ENCODE measurements around the gene COX19.

The COX19 gene, protein sequence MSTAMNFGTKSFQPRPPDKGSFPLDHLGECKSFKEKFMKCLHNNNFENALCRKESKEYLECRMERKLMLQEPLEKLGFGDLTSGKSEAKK

DNA sequence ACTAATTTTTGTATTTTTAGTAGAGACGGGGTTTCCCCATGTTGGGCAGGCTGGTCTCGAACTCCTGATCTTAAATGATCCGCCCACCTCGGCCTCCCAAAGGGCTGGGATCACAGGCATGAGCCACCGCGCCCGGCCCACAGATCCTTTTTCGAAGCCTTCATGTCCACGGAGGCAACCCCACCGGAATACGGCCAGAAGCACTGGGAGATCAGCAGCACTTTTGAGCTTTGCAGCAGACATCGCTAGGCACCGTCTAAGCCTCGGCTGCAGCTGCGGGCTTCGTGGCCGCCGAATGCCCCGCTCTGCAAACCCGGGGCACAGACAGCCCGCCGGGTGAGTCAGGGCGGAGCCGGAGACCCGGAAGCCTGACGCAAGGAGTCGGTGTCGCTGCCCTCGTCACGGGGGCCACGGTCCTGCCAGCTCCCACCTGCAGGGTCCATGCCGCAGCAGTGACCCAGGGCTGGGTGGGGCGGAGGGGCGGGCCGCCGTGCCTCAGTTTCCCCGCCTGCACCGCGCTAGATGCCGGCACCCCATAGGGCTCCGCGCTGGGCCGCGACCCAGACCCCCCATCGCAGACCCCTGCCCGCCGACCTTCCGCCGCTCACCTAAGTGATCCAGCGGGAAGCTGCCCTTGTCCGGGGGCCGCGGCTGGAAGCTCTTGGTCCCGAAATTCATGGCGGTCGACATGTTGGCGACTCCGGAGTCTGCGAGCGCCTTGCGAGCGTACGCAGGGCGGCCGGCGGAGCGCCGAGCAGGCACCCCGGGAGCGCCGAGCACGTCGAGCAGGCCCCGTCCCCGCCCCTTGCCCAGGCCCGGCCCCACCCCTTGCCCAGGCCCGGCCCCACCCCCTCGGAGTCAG is at the start of gene COX19:
Gene COX19 (minus strand): TSS at position 730 of the 862 bp plus-strand sequence. CDS start 40 bp downstream, at position 690.
- DNase-seq, result peak; percentile 76

DNA sequence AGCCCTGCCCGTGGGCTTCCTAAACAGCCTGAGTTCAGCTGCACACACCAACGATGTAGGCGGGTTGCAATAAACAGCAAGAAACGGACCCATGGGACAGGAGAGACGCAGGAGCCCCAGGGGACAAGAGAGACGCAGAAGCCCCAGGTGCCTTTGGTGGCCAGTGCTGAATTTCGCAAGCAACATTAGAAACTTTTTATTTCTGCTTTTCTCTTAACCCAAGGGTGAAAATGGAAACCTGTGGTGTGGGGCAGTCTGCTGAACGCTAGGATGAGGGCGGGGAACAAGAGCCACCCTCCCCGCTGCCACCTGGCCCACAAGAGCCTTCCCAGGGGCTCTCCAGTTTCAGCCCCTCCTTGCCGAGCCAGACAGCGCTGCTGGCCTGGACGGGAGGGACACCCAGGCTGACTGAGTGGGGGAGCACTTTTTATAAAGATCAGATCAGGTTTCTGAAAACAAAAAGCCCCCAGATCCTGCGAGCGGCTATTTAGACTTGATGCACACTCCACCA is 49.0 kb upstream of the COX19 start:
- DNase-seq, result no peak

DNA sequence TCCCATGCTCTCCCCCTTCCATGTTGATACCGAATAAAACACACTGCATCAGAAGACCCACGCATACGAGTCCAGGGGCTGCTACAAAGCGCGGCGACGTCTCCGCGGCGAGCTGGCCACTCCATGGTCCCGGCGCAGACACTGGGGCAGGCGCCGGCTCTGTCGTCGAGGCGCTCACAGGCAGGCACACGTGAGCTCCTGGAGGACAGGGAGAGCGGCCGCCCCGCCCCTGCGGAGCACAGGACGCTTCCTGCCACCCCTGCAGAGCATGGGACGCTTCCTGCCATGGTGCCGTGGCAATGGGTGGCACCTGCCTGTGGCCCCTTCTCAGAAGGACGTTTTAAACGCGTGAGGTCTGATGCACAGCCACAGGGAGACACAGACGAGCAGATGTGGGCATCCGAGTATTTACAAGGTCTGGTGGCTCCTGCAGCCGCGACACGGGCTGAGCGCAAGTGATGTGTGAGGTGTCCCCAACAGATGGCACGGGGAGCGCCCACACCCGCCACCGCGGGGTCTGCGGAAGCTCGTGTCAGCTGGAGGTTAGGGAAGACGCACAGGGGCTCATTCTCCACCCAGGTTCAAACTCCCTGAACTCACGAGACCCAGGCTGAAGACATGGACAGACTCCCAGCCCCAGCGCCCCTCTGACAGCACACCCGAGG is 47.6 kb upstream of the COX19 start:
- DNase-seq, result no peak

DNA sequence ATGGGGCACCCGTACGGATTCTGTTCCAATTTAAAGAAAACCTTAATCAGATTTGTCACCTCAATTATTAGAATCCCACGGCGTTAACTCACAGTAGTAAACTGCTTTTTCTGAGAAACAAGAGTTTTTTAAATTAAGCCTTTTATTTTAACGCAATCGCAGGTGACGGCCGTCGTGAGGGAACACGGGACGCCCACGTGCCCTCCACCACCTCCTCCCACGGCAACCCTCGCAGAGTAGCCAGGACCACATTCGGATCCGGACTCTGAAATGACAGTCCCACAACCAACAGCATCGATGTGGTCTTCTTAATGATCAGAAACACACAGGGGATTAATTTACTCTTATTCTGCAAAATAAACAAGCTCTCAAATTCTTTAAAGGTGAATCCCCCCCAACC is 47.0 kb upstream of the COX19 start:
- no peak for DNase-seq

DNA sequence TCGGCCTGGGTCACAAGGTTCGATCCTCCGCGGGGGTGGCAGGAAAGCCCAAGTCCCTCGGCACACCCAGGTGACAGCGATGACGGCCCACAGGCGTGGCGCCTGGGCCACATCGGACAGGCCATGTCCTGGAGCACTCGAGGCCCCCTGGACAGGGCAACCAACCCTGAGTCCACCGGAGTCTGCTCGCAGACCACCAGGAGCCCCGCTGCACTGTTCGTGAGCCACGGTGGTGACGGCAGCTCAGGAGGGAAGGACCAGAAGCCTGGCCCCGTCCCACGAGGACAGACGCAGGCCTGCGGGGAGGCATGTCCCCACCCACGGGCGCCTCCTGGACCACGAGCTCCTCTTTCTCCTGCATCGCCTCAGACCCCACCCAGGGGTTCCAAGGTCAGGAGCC is 46.6 kb upstream of the COX19 start:
- DNase-seq, result no peak

DNA sequence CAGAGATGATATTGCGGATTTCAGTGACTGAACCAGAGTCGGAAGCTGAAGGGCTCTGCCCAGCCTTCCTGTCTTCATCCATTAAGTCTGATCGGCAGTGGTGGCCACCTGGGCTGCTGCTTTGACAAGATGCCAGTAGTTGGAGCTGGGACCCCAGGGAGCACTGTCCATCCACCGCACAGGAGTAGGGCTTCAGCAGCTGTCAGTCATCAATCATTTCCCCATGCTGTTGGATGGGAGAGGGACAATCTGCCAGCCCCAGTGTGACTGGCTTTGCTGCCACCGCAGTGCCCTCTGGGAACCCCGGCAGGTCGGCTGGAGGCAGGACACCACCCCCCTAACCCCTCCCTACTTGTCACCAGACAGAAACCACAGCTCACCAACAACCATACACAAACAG is 46.0 kb upstream of the COX19 start:
- DNase-seq, result no peak

DNA sequence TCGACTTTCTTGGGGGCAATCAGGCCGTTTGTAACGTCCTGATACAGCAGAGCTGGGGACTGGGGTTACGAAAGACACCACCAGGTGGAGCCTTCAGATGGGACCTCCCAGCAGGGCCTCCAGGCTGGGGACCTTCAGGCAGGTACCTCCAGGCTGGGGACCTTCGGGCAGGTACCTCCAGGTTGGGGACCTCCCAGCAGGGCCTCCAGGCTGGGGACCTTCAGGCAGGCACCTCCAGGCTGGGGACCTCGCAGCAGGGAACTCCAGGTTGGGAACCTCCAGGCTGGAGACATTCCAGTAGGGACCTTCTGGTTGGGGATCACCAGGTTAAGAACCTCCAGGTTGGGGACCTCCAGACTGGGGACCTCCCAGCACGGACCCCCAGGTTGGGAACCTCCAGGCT is 45.5 kb upstream of the COX19 start:
- DNase-seq, result no peak

DNA sequence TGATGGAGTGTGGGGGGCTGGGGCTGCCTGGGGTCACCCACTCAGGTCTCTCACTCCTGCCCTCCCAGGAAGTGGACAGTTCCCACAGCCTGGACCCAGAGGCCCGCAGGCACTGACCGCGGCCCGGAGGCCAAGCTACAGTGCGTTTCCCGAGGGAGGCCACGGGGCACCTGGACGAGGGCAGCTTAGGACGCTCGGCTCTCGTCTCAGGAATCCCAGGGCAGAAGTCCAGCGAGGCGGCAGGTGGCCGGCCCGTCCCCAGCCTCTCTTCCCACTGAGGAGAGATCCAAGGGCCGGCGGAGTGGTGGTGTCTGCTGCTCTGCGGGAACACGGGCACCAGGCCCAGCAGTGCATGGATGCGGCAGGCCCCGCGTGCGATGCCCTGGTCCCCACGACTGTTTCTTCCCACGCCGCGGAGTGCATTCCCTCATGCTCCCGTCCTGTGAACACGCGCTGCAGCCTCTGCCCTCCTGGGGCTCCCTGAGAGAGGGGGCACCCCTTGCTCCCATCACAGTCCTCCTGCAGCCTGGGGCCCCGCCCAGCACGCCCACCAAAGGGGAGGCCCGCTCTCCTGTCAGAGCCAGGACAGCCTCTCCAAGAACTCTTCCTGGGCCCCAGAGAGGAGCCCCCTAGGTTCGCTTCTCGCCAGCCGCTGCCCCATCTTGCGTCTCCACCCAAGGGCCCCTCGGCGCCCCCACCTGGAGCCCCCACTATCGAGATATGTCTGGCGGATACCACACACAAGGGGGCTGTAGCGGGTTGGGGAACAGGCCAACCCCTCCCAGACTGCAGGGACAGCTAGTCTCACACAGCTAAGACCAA is 44.7 kb upstream of the COX19 start:
- DNase-seq, result no peak

DNA sequence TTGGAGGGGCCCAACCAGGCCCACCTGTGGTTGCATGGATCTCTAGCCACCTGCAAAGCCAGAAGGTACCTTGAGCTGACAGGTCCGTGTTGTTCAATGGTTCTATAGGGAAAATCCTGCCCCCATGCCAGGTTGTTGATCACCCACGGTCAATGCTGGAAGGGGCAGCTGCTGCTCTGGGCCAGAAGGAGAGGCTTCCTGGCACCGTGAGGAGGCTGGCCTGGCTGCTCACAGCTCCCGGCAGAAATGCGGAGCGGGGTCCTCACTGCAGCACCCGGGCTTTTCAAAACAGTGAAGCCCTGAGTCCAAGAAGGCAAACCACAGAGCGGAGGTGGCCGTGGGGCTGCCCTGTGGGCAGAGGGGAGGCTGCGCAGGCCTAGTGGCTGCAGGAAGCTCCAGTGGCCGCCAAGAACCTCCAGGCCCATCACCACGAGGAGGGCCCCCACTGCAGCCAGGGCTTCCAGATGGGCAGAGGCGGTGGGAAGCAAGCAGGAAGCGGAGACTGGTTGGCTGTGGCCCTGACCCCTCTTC is 44.0 kb upstream of the COX19 start:
- DNase-seq, result no peak

DNA sequence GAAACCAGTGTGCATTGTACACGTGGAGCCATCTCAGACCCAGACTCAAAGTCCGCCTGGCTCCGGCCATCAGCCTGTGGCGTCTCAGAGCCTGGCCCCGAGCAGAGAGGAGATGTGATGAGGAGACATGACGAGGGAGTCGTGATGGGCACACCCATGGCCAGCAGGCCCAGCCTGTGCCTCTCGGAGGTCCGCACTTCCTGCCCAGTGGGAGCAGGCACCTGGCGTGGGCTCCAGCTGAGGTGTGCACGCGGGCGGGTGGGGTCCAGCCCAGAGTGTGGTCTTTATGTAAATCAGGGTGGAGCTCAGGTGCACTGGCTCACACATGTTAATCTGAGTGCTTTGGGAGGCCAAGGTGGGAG is 43.0 kb upstream of the COX19 start:
- no peak for DNase-seq

DNA sequence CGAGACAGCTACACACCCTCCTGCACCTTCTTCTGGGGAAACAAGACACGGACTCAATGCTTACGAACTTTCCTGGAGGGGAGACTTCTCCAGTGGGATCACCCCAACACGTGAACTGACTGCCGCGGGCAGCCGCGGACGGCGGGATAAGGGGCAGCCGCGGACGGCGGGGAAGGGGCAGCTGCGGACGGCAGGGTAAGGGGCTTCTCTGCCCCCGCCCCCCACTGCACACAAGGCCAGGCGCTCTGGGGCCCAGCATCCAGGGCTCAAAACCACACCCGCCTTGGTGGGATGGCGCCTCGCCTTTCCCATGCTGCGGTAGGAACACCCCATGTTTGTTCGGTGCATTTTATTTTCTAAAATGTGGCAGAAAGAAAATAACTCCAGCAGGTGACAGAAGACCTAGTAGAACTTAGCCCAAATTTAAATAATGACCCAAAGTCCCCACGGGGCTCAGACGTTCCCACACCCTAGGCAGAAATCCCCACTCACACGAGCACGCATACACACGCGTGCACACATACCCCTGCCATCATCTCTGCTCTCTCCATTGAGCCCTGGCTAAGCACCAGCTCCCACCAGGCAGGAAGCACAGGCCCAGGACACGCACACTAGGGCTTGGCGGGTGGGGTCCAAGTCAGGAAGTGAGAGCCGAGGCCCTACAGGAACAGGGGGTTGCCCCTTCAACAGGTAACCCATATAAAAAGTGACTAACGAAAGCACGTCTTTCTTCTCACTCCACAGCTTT is 42.4 kb upstream of the COX19 start:
- DNase-seq, result no peak

DNA sequence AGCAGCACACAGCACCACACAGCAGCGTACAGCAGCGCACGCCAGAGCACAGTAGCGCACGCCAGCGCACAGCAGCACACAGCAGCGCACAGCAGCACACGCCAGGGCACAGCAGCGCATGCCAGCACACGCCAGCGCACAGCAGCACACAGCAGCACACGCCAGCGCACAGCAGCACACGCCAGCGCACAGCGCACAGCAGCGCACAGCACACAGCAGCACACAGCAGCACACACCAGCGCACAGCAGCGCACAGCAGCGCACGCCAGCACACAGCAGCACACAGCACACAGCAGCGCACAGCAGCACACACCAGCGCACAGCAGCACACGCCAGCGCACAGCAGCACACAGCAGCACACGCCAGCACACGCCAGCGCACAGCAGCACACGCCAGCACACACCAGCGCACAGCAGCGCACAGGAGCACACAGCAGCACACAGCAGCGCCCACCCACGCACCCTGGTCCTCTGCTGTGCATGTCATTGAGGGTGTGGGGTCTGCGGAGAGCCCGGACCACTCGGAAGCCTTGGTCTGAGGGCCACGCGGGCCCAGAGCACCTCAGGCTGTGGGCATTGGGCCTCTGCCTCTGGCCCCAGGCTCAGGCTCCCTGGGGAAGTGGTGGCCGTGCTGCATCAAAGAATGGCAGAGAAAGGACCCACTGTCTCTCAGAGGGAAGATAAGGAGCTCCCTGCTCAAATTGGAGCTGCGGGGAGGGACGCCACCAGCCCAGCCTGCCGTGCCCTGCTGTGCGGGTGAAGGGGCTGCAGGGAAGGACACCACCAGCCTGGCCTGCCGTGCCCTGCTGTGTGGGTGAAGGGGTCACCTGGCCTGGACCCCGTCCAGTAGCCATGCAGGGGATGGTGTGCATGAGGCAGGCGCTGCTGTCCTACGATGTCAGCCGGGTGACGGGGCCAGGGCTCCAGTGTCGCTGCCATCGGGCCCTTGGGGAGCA is 41.5 kb upstream of the COX19 start:
- DNase-seq, result no peak

DNA sequence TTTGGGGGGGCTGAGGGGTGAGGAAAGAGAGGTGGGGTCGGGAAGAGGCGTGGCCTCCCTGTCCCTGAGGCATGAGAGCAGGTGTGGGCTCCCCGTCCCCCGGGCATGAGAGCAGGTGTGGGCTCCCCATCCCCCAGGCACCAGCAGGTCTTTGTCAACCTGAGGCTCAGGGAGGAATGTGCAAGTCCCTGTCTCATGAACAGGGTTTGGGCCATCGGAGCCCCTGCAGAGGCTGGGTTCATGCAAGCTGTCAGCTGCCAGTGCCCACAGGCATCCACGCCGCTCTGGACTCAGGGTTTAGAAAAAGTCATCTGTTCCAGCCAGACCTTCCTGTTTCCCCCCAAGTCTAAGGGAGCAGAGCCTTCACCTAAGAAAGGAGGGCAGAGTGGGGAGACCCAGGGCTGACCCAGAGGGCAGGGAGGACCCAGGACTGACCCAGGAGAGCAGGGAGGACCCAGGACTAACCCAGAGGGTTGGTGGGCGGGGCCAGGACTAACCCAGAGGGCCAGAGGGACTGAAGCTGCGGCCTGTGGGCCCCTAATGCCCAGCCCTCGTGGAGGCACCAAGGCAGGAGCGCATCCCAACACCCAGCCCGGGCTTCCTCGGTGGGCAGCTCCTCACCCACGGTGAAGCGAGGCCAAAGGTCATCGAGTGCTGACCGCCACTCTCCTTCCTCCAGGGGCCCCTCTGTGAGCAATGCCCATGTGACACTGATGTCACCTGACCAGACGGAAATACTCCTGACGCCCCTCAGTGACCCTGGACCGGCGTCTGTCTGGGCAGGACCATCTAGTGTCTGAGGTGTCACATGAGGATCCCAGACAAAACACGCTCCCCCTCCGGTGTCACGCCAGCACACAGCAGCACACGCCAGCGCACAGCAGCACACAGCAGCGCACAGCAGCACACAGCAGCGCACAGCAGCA is 40.1 kb upstream of the COX19 start:
- no peak for DNase-seq

DNA sequence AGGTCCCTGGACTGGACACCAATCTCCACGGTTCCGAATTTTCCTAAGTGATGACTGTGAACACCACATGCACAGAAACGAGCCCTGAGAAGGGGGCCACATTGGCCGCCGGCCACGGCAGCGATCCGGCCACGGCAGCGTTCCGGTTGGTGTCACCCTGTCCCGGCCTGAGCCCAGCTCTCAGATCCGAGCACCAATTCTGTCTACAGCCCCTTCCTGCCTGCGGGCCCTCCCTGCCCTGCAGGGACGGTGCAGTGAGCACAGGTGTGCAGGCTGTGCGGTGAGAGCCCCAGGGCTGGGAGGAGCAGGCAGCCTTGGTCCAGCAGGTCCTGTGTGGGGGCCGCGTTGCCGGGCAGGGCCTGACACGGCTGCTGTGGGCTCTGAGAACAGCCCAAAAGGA is 39.3 kb upstream of the COX19 start:
- no peak for DNase-seq

DNA sequence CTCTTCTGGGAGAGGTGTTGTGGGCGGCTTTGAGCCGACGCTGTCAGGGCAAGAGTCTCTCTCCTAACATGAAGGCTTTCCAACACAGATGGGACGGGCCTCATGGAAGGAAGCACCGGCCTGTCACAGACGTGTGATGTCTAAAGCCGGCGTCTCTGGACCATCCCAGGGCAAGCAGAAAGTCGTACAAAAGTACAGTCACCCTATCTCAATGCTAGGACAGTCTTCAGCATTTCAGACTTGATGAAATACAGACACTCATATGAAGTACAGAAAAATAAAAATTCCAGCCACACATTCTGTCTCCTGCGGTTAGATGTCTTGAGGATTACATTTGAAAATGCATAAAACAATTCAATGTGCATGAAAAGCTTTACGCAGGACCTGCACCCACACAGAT is 38.2 kb upstream of the COX19 start:
- no peak for DNase-seq

DNA sequence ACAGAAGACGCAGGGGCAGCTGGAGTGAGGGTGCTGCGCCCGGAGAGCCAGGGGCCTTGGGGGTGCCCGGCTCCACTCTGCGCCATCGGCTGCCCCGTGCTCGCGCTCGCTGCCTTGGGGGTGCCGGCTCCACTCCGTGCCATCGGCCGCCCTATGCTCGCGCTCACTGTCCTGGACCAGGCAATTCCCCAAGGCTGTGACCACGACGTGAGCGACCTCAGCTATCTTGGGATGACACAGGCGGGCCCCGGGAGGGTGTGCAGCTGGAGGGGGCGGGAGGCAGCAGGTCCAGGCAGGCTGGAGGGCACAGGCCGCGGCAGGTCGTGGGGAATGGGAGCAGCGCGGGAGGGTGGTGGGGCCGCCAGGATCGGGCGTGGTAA is 37.4 kb upstream of the COX19 start:
- DNase-seq, result no peak

DNA sequence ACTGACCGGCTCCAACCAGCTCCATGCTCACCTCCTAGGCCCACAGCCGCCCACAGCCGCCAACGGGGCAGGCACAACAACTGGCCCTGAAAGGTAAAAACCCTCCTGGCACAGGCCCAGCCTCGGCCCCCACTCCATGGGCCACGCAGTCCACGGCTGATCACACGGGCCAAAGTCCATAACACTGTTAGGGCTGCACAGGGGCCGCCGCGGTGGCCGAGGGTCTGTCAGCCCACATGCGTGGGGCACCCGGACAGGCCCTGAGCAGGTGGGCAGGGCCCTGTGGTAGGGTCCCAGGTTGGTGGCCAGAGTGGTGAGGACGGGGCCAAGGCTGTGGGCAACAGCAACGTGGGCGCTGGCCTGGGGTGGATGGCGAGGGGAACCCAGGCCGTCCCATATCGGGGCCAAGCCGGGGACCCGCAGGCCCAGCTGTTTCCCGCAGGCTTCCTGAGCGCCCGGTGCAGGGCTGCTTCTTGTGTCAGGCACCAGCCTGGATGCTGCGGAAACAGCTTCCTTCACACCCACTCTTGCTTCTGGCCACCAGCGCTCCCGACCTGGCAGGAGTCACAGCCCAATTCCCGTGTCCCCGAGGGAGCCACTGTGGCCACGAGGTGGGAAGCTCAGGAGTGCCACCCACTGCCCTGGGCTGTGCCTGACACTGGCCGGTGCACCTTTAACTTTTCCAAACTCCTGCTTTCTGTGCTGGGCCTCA is 36.8 kb upstream of the COX19 start:
- DNase-seq, result no peak

DNA sequence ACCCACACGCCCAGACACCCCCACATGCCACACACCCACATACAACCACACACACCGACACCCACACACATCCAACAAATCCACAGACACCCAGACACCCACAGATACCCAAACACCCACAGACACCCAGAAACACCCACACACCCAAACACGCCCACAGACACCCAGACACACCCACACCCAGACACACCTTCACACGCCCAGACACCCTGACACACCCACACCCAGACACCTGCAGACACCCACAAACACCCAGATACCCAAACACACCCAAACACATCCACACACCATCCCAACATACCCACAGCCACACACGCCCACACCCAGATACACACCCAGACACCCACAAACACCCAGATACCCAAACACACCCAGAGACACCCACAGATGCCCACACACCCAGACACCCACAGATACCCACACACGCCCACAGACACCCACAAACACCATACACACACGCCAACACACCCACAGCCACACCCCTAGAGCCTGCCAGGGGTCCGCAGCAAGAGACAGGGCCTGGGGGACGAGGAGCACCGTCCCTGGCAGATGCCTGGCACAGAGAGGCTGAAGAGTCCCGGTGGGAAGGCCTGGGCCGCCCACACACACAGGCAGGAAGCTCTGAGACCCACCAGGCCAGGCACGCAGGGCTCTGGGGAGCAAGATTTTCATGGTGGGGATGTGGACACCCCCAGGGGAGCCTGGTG is 36.1 kb upstream of the COX19 start:
- DNase-seq, result no peak

DNA sequence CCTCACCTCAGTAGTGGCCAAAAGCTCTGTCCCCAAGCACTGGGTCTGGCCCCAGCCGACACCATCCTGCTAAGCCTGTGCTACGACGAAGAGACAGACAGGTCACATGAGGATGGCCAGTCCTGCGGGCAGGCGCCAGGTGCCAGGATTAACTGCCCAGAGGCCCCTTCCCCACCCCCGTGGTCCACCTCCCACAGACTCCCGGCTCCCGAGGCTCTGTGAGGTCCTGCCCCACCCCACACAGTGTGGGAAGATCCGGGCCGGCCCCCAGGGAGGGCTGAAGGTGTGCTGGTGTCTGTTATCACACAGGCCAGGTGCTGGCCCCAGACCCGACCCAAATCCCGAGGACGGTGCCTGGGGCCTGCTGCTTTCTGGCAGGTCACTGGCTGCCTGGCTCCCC is 34.9 kb upstream of the COX19 start:
- no peak for DNase-seq
